OCI-LY3 (cell line): ENCODE results near the gene RPS6KA5.
"Not testable (repeated sequence)": the region's sequence is repeated elsewhere in the genome, so short reads cannot be mapped to it uniquely, and the experiment has no call there.

Source experiments
- H2AFZ ChIP-seq: fragments of 200-600, 300-600 bp; shearing (Covaris generic); 2 replicates; pipeline ENCODE4 v1.6.0; 2014; ENCODE audit warnings: antibody characterized with exemption, low read depth, low read length
- H3K27ac ChIP-seq: fragments of 200-600, 300-600 bp; sonication (generic); 2 replicates; pipeline ENCODE4 v1.5.1; 2014; ENCODE audit warnings: mild to moderate bottlenecking, low read length, moderate library complexity, mixed read lengths
- H3K27me3 ChIP-seq: fragments of 200-600, 300-600 bp; sonication (generic); 2 replicates; pipeline ENCODE4 v1.6.1; 2014; ENCODE audit warnings: low read depth, low read length, mixed read lengths
- H3K36me3 ChIP-seq: fragments of 200-600, 300-600 bp; sonication (generic); replicated peaks from 2 replicates; pipeline ENCODE3; 2014; ENCODE audit warnings: low read depth, low read length, mixed read lengths
- H3K4me1 ChIP-seq: fragments of 300-600, 200-600 bp; sonication (generic); 2 replicates; pipeline ENCODE4 v1.6.1; 2014; ENCODE audit warnings: low read length, mixed read lengths
- H3K4me2 ChIP-seq: fragments of 200-600, 300-600 bp; sonication (generic); 2 replicates; pipeline ENCODE4 v1.6.1; 2014; ENCODE audit warnings: low read length, mixed read lengths
- H3K4me3 ChIP-seq: fragments of 300-600, 200-600 bp; sonication (generic); 2 replicates; pipeline ENCODE4 v1.5.1; 2014; ENCODE audit warnings: antibody characterized with exemption, mild to moderate bottlenecking, low read length, moderate library complexity
- H3K79me2 ChIP-seq: fragments of 300-600, 200-600 bp; shearing (Covaris generic); 2 replicates; pipeline ENCODE4 v1.6.1; 2014; ENCODE audit warnings: mild to moderate bottlenecking, low read length, mixed read lengths
- H3K9ac ChIP-seq: fragments of 300-600, 200-600 bp; shearing (Covaris generic); 2 replicates; pipeline ENCODE4 v1.6.0; 2014; ENCODE audit warnings: mild to moderate bottlenecking, low read length, moderate library complexity
- H3K9me3 ChIP-seq: fragments of 200-600, 300-600 bp; shearing (Covaris generic); 2 replicates; pipeline ENCODE4 v1.6.1; 2014; ENCODE audit warnings: low read length, mixed read lengths; ENCODE audit not compliant: insufficient read depth
- H4K20me1 ChIP-seq: fragments of 200-600, 300-600 bp; sonication (generic); 2 replicates; pipeline ENCODE4 v1.6.1; 2016; ENCODE audit warnings: low read length, mixed read lengths; ENCODE audit not compliant: insufficient read depth
- CTCF ChIP-seq: fragments of 200-600, 300-600 bp; sonication (generic); IDR thresholded peaks from 2 replicates; pipeline ENCODE4 v1.5.1; 2014; ENCODE audit warnings: antibody characterized with exemption, low read length, low read depth
- EZH2phosphoT487 ChIP-seq: fragments of 200-600 bp; shearing (Covaris generic); IDR thresholded peaks from 2 replicates; pipeline ENCODE4 v1.6.1; 2018; ENCODE audit warnings: antibody characterized with exemption, mixed run types, low read depth

Gene RPS6KA5

GRCh38 chr14:90828642-90829487, 231.6 kb downstream of the RPS6KA5 start:
- Histone ChIP-seq H3K27me3 (no peaks in the 10 kb centered on the region), H3K36me3 (no peaks in the 10 kb centered on the region), H2AFZ (peak overlapping the region; percentile 93), H3K9me3 (no peaks in the 10 kb centered on the region), H4K20me1 (no peaks in the 10 kb centered on the region), H3K27ac (no peak overlapping the region), H3K79me2 (no peaks in the 10 kb centered on the region), H3K9ac (peak overlapping the region; percentile 62), H3K4me1 (peaks cover 9% of the 10 kb centered on the region), H3K4me2 (peak overlapping the region; percentile 91), H3K4me3 (peak overlapping the region; percentile 80)
- TF ChIP-seq CTCF (no peak), EZH2phosphoT487 (no peak)

- Histone ChIP-seq H3K79me2 (no peaks in the 10 kb centered on the region), H4K20me1 (no peaks in the 10 kb centered on the region), H3K9me3 (no peaks in the 10 kb centered on the region), H2AFZ (peak overlapping the region; percentile 96), H3K4me3 (peak overlapping the region; percentile 80), H3K9ac (peak overlapping the region; percentile 70), H3K36me3 (no peaks in the 10 kb centered on the region), H3K4me1 (peaks cover 9% of the 10 kb centered on the region), H3K4me2 (peak overlapping the region; percentile 91), H3K27ac (no peak overlapping the region), H3K27me3 (no peaks in the 10 kb centered on the region)
- TF ChIP-seq EZH2phosphoT487 (no peak), CTCF (no peak)
Measured at GRCh38 chr14:90827919-90828610, 232.4 kb downstream of the RPS6KA5 start.

GRCh38 chr14:90823542-90823941, 236.9 kb downstream of the RPS6KA5 start:
- H3K4me2 ChIP-seq, H3K9me3 ChIP-seq, H2AFZ ChIP-seq, H3K36me3 ChIP-seq, H4K20me1 ChIP-seq, H3K4me3 ChIP-seq, H3K79me2 ChIP-seq, H3K9ac ChIP-seq, H3K27ac ChIP-seq, H3K27me3 ChIP-seq, H3K4me1 ChIP-seq: not testable (repeated sequence)

GRCh38 chr14:90820958-90821357, 239.5 kb downstream of the RPS6KA5 start:
- Histone ChIP-seq H3K27me3 (no peaks in the 10 kb centered on the region; the same call in 1 of the 2 replicates), H3K4me2 (no peak overlapping the region), H3K27ac (no peak overlapping the region), H3K36me3 (no peaks in the 10 kb centered on the region), H3K79me2 (no peaks in the 10 kb centered on the region; the same call in 1 of the 2 replicates), H4K20me1 (no peaks in the 10 kb centered on the region), H3K9ac (no peak overlapping the region), H2AFZ (no peak overlapping the region), H3K4me3 (no peak overlapping the region), H3K4me1 (peaks cover 5% of the 10 kb centered on the region), H3K9me3 (no peaks in the 10 kb centered on the region)
- TF ChIP-seq CTCF = no peak
- TF ChIP-seq EZH2phosphoT487 = no peak
